Non-pigmented ciliary epithelial cell (primary cell): Measurements from ENCODE around the gene FANCC.

Experiments
- DNase-seq: peaks from one replicate; pipeline ENCODE4 v3.0.0-alpha.2; 2010; ENCODE audit warnings: low read depth

FANCC gene

GRCh38 chr9:95317119-95317892, at the start of gene FANCC:
TSS of gene FANCC (minus strand) at chr9:95317709. CDS start at chr9:95249291, 68,418 bp downstream.
- DNase-seq, result no peak

GRCh38 chr9:95366731-95367325, 49.3 kb upstream of the FANCC start:
- DNase-seq, result no peak

DNA sequence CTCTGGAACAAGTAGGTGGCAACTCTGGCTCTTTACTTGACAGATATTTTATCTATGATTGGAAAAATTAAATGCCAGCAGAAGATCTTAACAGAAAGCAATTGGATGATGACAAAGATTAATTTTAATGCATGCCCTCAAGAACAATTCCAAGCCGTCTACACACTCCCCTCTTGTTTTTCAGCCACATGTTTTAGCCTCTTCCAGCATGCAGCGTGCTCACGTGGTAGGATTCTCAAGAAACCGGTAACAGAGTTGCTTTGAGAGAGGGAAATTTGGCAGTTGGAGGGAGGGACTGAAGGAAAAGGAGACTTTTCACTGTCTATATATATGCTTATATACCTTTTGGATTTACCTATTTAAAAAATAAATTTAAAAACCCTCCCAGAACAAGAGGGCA, 48.3 kb upstream of the FANCC start:
- no peak for DNase-seq

- no peak for DNase-seq
Observed at GRCh38 chr9:95363051-95363841, 45.7 kb upstream of the FANCC start.

DNA sequence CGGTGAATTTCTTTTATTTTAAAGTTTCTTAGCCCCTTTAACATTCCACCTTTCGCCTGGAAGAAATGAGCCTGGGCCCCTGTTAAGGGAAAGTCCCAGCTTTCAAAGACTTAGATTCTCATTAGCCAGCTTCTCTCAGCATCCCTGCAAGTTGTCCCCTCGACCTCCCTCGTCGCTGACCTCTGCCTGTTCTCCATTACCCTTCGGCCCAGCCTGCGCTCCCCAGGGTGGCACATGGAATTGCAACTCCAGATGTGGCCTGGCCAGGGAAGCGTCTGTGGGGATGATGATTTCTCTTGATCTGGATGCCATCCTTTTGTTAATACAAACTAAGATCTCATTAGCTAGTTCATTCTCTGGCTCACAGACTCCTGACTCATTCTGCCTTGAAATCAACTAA, 43.4 kb upstream of the FANCC start:
- DNase-seq, result no peak

- no peak for DNase-seq
Observed at GRCh38 chr9:95357316-95357715, 39.8 kb upstream of the FANCC start.

GRCh38 chr9:95355500-95355899, 38.0 kb upstream of the FANCC start:
- DNase-seq, result no peak

GRCh38 chr9:95351051-95351450, 33.5 kb upstream of the FANCC start:
- DNase-seq, result no peak

GRCh38 chr9:95350266-95350665, 32.8 kb upstream of the FANCC start:
- no peak for DNase-seq

DNA sequence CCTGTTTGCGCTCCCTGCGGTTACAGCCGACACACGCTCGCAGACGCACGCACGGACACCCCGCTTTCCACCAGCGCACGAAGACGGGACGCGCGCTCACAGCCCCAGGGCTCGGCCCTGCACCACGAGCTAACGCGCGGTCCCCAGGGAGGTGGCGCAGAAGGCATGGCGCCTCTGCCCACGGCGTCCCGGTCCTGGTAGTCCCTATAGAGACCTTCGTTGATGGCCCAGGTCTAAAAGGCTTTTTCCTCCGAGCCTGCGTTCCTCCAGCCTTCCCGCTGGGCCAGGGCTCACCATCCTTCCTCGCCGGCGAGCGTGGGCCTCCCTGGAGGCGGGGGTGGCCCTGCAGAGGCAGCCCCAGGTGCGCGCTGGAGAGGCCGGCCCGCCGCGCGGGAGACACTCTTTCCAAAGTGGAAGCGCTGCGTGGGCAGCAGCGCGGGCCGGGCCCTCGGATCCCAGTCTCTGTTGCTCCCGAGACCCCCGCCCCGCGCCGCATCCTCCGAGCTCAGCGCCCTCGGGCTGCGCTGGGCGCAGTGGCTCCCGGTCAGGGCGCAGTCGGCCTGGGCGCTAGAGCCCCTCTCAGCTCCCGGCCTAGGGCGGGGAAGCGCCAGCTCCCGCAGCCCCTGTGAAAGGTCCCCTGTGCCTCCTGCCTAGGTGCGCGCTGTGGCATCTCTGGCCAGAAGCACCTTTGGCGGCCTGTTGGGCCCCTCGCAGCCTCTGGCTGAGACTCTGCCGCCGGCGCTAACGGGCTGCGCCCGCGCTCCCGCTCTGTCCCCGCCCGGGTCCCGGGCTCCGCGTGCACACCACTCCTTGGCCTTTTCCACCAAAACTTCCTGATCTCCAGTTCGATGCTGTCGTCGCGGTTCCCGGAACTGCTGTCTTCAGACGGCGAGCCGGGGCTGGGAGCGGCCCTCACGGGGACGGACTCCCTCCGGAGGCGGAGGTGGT, 31.9 kb upstream of the FANCC start:
- DNase-seq, result no peak

- no peak for DNase-seq
Observed at GRCh38 chr9:95346021-95346420, 28.5 kb upstream of the FANCC start.

GRCh38 chr9:95344735-95345325, 27.3 kb upstream of the FANCC start:
- no peak for DNase-seq

DNA sequence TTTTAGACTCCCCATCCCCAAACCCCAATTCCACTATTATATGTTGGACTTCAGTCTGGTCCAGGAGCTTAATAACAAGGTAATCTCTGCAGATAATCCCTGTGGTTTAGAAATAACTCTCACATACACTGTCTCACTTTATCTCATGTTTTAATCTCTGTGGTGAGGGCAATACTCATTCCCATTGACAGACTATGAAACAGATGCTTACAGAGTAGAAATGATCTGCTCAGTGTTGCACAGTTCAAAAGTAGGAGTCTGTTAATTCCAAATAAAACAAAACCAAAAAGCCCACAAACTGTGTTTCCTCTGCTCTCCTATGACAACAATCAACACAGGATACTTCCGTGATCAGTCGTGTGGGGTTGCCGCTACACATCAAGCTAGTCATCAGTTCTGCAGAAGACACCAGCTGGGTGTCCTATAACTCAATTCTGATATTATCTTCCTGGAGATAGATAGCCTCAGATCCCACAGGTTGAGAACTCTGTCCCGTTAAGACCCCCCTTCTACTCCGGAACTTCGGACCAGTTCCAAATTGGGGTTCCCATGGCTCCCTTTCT, 26.3 kb upstream of the FANCC start:
- DNase-seq, result no peak

GRCh38 chr9:95342571-95342970, 25.1 kb upstream of the FANCC start:
- DNase-seq, result no peak

DNA sequence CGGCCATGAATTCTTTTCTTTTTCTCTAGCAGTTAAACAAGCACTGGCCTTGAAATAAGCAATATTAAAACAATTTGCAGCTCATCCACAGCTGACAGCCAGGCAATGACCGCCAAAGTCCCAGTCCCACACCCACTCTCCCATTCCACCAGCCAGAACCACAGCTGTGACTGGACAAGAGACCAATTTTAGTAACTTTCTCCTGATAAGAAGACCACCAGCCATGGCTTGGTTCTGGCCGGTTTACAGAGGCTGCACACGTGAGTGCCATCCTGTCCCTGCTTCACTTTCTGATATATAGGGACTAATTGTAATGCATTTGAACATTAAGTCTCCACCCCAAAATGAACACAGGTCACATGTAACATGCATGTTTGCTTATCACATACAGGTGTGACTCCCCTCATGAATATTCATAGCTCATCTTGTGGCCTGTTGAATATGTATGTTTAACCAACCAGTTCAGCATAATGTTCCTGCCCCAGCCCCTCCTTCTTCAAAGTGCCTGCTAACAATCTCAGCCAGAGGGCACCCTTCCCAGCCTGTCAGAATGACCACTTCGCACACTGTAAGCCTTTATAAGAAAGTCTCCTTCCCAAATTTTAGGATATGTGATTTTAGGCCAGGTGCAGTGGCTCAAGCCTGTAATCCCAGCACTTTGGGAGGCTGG, 23.9 kb upstream of the FANCC start:
- no peak for DNase-seq

DNA sequence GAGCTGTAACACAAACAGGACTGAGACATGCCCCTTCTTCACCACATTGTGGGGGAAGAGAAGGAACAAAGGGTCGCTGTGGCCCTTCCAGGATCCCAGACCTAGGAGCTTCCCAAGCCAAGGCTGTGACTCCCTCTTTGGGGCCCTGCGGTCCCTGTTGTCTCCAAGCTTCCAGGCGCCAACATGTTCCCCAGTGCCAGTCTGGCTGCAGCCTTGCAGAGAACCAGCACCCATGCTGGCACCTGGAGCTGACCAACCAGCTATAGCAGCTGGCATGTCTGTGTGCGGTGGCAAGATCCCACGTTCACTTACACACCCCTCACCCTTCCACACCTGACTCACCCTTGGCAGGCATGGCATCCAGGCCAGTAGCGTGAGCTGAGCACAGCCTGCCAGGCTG, 20.7 kb upstream of the FANCC start:
- DNase-seq, result no peak

GRCh38 chr9:95336281-95336680, 18.8 kb upstream of the FANCC start:
- DNase-seq, result no peak

- no peak for DNase-seq
Observed at GRCh38 chr9:95333426-95333825, 15.9 kb upstream of the FANCC start.

GRCh38 chr9:95332860-95333259, 15.4 kb upstream of the FANCC start:
- no peak for DNase-seq

DNA sequence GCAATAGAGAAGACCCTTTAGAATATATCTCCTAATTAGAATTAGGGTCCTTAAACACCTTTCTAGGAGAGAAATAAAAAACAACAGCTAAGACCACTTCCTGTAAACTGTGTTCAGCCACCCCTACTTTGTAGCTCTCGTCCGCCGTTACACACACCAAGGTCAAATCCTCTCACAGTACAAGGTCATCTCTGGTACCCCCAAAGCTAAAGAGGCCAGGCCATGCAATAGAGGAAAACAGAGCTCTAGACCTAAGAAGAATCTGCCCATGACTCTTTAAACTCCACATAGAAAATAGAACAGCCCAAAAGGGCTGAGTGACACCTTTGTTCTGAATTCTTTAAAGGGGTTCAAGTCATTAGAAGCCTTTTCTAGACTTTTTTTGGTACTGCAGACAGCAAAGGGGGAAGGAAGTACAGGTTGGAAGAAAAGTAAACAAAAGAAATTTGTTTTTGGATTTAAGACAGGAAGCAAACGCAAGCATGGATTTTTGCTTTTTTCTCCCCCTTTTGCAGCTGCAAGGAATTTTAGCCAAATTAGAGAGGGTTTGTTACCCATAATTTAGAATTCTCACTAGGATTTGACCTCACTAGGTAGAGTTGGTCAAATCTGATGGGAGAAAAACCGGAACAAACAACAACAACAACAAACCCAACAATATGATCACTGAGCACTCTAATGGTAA, 13.4 kb upstream of the FANCC start:
- DNase-seq, result no peak
